GM12878 (cell line): Measurements from ENCODE around the gene PRKN. TPM values are rescaled to one million over a fixed set of nuclear protein-coding genes. Genes with fewer than 3 reads are reported as not detected.

ENCODE experiments used
- ATAC-seq: fragments of 200-7000 bp; cut with Tn5 transposase; 3 replicates; pipeline ENCODE4 v1.9.1; 2020; ENCODE audit warnings: mild to moderate bottlenecking, moderate library complexity
- BruUV-seq: library from RNA; stranded (reverse); fragments of 400-500 nt; replicated peaks from 2 replicates; lab custom pipeline; 2021; lab: Mats Ljungman, UMichigan
- CTCF ChIA-PET: fragments of 300-600 bp; sonication (Branson Sonifier 250); formaldehyde crosslinking; extraction: SDS; loops from one replicate; lab custom pipeline; 2021; ENCODE audit warnings: inconsistent platforms; lab: Yijun Ruan, JAX
- POLR2A ChIA-PET: fragments of 350-600 bp; formaldehyde crosslinking; extraction: SDS; loops from one replicate; lab custom pipeline; 2021; ENCODE audit warnings: inconsistent platforms; lab: Charles Lee
- RAD21 ChIA-PET: fragments of 300-600 bp; sonication (Branson Sonifier 250); formaldehyde crosslinking; loops from one replicate; lab custom pipeline; 2023; ENCODE audit warnings: antibody characterized with exemption; ENCODE audit not compliant: unreplicated experiment; lab: Charles Lee
- SMC1A ChIA-PET: fragments of 300-600 bp; sonication (Branson Sonifier 250); formaldehyde crosslinking; loops from one replicate; lab custom pipeline; 2023; ENCODE audit not compliant: unreplicated experiment, uncharacterized antibody; lab: Charles Lee
- DNase-seq: peaks from one replicate; pipeline ENCODE4 v3.0.0-alpha.2; 2011; ENCODE audit warnings: low read depth, low spot score
- FAIRE-seq: peaks from 3 replicates; lab custom pipeline; 2011; peaks lifted over from hg19 to GRCh38; lab: Jason Lieb, UNC
- H2AFZ ChIP-seq: 2 replicates; pipeline ENCODE4 v1.6.0; 2011; ENCODE audit warnings: low read depth, low read length, control low read depth; ENCODE audit not compliant: control insufficient read depth
- H3K27ac ChIP-seq: 2 replicates; pipeline ENCODE4 v1.5.1; 2011; ENCODE audit warnings: control low read depth; ENCODE audit not compliant: control insufficient read depth, insufficient read depth
- H3K27me3 ChIP-seq, 2 experiments: replicated peaks in 1 of 2; 2 replicates each; pipeline versions ENCODE4 v1.6.0 to v1.6.1; 2011; ENCODE audit warnings: low read length in 1 of 2; ENCODE audit not compliant: control insufficient read depth in 2 of 2, insufficient read depth in 2 of 2
- H3K36me3 ChIP-seq, 2 experiments: 2 replicates each; pipeline ENCODE4 v1.5.1; 2011; ENCODE audit warnings: low read length in 1 of 2; ENCODE audit not compliant: control insufficient read depth in 2 of 2, insufficient read depth in 2 of 2
- H3K4me1 ChIP-seq: 2 replicates; pipeline ENCODE4 v1.6.1; 2011; ENCODE audit warnings: mild to moderate bottlenecking, low read length, moderate library complexity, mixed read lengths; ENCODE audit not compliant: control insufficient read depth, insufficient read depth
- H3K4me2 ChIP-seq: 2 replicates; pipeline ENCODE4 v1.6.0; 2011; ENCODE audit warnings: control low read depth; ENCODE audit not compliant: control insufficient read depth, insufficient read depth
- H3K4me3 ChIP-seq: fragments of 200-600 bp; sonication (generic); 2 replicates; pipeline ENCODE4 v1.5.1; 2016
- H3K79me2 ChIP-seq: 2 replicates; pipeline ENCODE4 v1.6.0; 2011; ENCODE audit warnings: low read length; ENCODE audit not compliant: control insufficient read depth, insufficient read depth
- H3K9ac ChIP-seq: 2 replicates; pipeline ENCODE4 v1.8.0; 2011; ENCODE audit warnings: low read length, control low read depth, mixed read lengths; ENCODE audit not compliant: control insufficient read depth, insufficient read depth
- H3K9me3 ChIP-seq: replicated peaks from 3 replicates; pipeline ENCODE4 v1.5.1; 2011; ENCODE audit warnings: mild to moderate bottlenecking, low read length; ENCODE audit not compliant: control insufficient read depth, insufficient read depth
- H4K20me1 ChIP-seq: 2 replicates; pipeline ENCODE4 v1.6.0; 2011; ENCODE audit not compliant: control insufficient read depth, insufficient read depth
- BCLAF1 ChIP-seq: fragments of 450-650 bp; IDR thresholded peaks from 2 replicates; pipeline ENCODE4 v1.6.1; 2017; ENCODE audit warnings: antibody characterized with exemption, mild to moderate bottlenecking, moderate library complexity
- CEBPZ ChIP-seq: fragments of 150-350 bp; IDR thresholded peaks from 2 replicates; pipeline ENCODE4 v1.6.1; 2016; ENCODE audit warnings: low read depth, low read length
- CHD4 ChIP-seq: fragments of 200-600 bp; sonication (generic); IDR thresholded peaks from 2 replicates; pipeline ENCODE4 v1.6.1; 2016; ENCODE audit warnings: mild to moderate bottlenecking
- PRDM15 ChIP-seq: fragments of 450-650 bp; formaldehyde crosslinking; IDR thresholded peaks from 2 replicates; pipeline ENCODE4 v1.4.0; 2020; ENCODE audit warnings: mild to moderate bottlenecking, moderate library complexity
- ZNF207 ChIP-seq: fragments of 450-650 bp; IDR thresholded peaks from 2 replicates; pipeline ENCODE4 v1.6.1; 2014; ENCODE audit warnings: antibody characterized with exemption, mild to moderate bottlenecking, borderline replicate concordance
- ZNF592 ChIP-seq: fragments of 450-650 bp; IDR thresholded peaks from 2 replicates; pipeline ENCODE4 v1.6.1; 2017; ENCODE audit warnings: mild to moderate bottlenecking, moderate library complexity
- WGBS: methylation state at CpG from one replicate; pipeline ENCODE4 v1.1.6; 2016; ENCODE audit warnings: low lambda C conversion rate; ENCODE audit not compliant: insufficient replicate concordance, insufficient coverage; ENCODE audit errors: missing lambda C conversion rate; 5-methylcytosine and 5-hydroxymethylcytosine counted together
- in situ Hi-C: fragments of 300-500 bp; cut with MboI; formaldehyde crosslinking; loops from 9 replicates; pipeline ENCODE4 v1.14.3; 2018; ENCODE audit warnings: mixed read lengths
- intact Hi-C: fragments of 100-400 bp; cut with micrococcal nuclease; formaldehyde crosslinking; loops from one replicate; pipeline ENCODE4 v1.14.2; 2022; ENCODE audit not compliant: unreplicated experiment
- polyA plus RNA-seq, 11 experiments: library from polyadenylated mRNA; depleted of rRNA in 4 of 11; unstranded in 6 of 11; stranded (reverse) in 5 of 11; fragments of >200 nt; fragmentation: Nextera tagmentation in 4 of 11; fragmentation: Illumina TruSeq in 1 of 11; extraction: Ambion mirVana in 4 of 11; extraction: Trizol in 1 of 11; gene quantifications; 1 replicate in 1 of 11; 2 replicates in 10 of 11; pipeline versions ENCODE4 v1.2.1 to v1.2.3, GENCODE V29; 2011 to 2016; ENCODE audit warnings: inconsistent platforms in 2 of 11, missing spikeins in 2 of 11, low read depth in 1 of 11
- total RNA-seq, 4 experiments: library from RNA; depleted of rRNA in 3 of 4; stranded (reverse); fragments of >200 nt in 3 of 4; fragmentation: Illumina TruSeq in 1 of 4; extraction: Trizol in 1 of 4; gene quantifications; 2 replicates each; pipeline versions ENCODE4 v1.2.1 to v1.2.3, GENCODE V29; 2013 to 2021

Gene PRKN
- total and polyA plus RNA-seq, 10 of the 15 experiments (the other 5 are each of a cell fraction or from before 2014, with no cell fraction given): 0.06 to 0.09 TPM; not detected in 8

GRCh38 chr6:162118706-162119105 is 608.9 kb downstream of the PRKN start:
- 6% methylated on average over 5 of the region's 5 CpGs for WGBS
- intact Hi-C loops: no loop called here
- Histone ChIP-seq H2AFZ (no peak overlapping the region), H3K4me3 (no peak overlapping the region), H3K9me3 (no peaks in the 10 kb centered on the region), H3K36me3 (no peaks in the 10 kb centered on the region), H3K79me2 (no peaks in the 10 kb centered on the region), H4K20me1 (no peaks in the 10 kb centered on the region), H3K4me1 (no peaks in the 10 kb centered on the region), H3K27me3 (no peaks in the 10 kb centered on the region), H3K4me2 (no peak overlapping the region), H3K9ac (no peak overlapping the region), H3K27ac (no peak overlapping the region)
- CTCF ChIA-PET: no interaction called here
- in situ Hi-C loops: no loop called here
- DNase-seq (no peak), ATAC-seq (no peak), FAIRE-seq (no peak)
- RAD21 ChIA-PET: no interaction called here
- SMC1A ChIA-PET: no interaction called here
- POLR2A ChIA-PET: no interaction called here
- no TSS peak for BruUV-seq
- no peak for TF ChIP-seq PRDM15 (CRISPR knock-in tag)
- no peak for TF ChIP-seq ZNF207
- no peak for TF ChIP-seq CHD4
- no peak for TF ChIP-seq BCLAF1
- TF ChIP-seq ZNF592: no peak
- TF ChIP-seq CEBPZ: no peak
